Left colon (tissue), 2 donors: ENCODE data around the gene CCDC88B. TPM values are rescaled to one million over a fixed set of nuclear protein-coding genes. Genes with fewer than 3 reads are reported as not detected.
A peak's percentile ranks its signal among the peaks of the same experiment; 100 is the strongest.

Experiments
- ATAC-seq: fragments of 200-7000 bp; cut with Tn5 transposase; one replicate; pipeline ENCODE4 v1.9.1; 2020; ENCODE audit warnings: mild to moderate bottlenecking, moderate library complexity
- DNase-seq, 2 donors: peaks; one replicate each; pipeline ENCODE4 v3.0.0-alpha.2; 2020
- intact Hi-C, 2 donors: fragments of 100-400 bp; cut with DNase I in 1 of 2; cut with micrococcal nuclease in 1 of 2; formaldehyde crosslinking; loops; one replicate each; pipeline versions ENCODE4 v1.11.2 to v1.14.0; 2022; cut with DNase I, micrococcal nuclease
- microRNA-seq, 2 donors: library from miRNA; unstranded; fragments of <30 nt; microRNA quantifications; one replicate each; pipeline versions ENCODE4 v1.1.0 to v1.2.0, GENCODE V29; 2020
- total RNA-seq, 2 donors: library from RNA; stranded (reverse); fragmentation: NEBNext Ultra II Directional; extraction: Animal tissue kit (Norgen Biotek cat#: 25700); gene quantifications; one replicate each; pipeline ENCODE4 v1.2.1, GENCODE V29; 2021
- donor health status: DM: no; HTN: no; CAD: no.
- donor health status: DM: yes; HTN: yes; CAD: no.

CCDC88B gene
- total RNA-seq, 2 donors from 2014 or later = 21.6 to 28.8 TPM

DNA sequence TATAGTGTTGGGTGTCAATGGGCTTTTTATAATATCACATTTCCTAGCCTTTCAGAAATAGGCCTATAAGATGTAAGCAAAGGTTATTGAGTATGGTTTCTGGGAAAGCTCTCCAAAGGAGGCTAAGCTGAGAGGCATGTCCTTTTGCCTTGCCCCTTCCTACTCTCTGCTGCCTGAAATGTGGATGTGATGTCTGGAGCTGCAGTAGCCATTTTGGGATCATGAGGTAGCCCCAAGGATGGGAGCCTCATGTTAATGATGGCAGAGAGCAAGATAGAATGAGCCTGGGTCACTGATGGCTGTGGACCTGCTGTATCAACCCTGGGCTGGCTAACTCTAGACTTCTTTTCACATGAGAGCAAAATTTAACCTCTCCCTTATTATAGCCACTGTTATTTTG lies 47.9 kb downstream of the CCDC88B start:
- intact Hi-C loops = no loop called here
- DNase-seq = no peak
- ATAC-seq = no peak

DNA sequence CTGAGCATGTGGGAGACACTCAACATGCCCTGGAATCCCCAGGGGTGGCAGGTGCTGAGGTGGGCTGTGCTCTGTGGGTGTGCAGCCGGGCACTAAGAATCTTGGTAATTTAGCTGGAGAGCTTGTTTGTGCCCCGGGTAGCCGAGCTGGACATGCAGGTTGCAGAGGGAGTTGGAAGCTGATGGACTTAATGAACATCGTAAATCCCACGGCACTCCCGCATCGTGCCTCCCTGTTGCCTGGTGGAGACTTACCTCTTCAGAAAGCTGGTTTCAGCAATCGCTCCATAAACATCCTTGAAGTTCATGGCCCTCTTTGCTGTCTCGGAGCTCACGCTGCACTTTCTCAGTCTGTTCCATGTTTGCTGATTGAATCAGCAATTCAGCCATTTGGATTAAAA lies 48.9 kb downstream of the CCDC88B start:
- no peak for ATAC-seq
- no peak for DNase-seq
- intact Hi-C loops = no loop called here

DNA sequence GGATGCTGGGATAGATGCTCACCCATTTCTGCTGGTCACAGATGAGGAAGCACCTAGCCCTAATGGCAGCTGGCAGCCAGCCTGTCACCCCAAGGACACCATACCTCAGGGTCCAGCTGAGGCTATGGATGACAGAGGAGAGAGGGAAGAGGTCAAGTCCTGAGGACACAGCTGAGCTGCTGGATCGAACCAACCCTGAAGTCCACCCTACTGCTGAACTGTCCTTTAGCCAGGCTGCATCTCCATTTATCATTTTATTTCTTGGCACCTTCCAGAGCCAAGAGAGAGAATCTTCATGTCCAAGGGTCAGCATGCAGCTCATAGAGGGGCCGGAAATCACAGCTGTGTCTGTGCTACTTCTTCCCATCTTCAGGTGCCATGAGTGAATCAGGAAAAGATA lies 49.8 kb downstream of the CCDC88B start:
- DNase-seq = no peak
- no peak for ATAC-seq
- intact Hi-C loops = no loop called here

DNA sequence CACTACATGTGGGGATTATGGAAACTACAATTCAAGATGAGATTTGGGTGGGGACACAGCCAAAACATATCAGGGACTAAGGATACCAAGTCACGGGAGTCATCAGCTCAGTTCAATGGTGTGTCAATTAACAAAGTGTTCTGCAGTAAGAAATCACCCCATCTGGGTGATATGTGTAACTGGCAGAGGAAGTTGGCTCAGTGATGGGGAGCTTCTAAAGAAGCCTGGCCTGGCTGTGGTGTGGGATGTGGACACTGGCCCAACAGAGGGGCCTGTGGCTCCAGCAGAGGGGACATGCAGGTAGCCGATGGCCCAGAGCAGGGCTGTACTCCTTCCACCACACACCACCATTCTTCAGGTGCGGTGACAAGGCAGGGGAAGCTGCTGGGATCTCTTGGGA lies 50.6 kb downstream of the CCDC88B start:
- intact Hi-C loops = no loop called here
- DNase-seq = no peak
- no peak for ATAC-seq

DNA sequence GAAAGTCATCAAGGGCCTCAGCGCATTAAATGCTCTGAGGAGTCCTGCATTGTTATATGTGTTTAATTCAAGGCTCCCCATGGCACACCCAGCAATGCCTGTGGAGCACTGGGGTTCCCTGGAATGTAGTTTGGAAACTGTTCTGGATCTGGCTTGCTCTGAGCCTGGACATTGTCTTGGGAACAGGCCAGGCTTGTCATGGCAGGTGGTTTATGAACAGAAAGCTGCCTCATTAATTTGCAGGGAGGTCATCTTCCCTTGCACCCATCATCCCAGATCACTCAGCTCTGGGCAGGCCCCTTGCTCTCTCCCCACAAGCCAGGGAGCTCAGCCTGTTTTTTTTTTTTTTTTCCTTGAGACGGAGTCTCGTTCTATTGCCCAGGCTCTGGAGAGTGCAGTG lies 51.8 kb downstream of the CCDC88B start:
- DNase-seq (no peak), ATAC-seq (no peak)
- intact Hi-C loops = no loop called here

DNA sequence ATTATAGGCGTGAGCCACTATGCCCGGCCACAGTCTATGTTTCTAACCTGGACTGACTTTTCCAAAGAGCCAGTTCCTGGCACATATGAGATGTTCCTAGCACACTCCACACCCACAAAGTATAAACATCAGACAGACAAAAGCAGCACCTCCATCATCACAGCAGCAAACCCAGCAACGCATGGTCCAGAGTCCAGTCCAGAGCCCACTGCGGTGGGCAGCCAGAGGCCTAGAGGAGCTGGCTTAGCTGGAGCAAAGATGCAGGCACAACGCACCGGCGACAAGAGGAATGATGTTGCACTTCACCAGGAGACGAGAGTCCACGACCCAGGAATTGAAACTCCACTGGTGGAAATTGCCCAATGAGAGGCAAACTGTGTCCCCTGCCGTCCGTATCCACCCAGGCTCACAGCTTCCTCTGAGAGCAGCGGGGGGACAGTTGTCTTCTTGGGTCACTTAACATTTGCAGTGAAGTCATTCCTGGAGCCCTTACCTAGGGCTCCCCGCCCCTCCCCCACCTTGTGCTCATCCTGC lies 55.6 kb downstream of the CCDC88B start:
- intact Hi-C loops = no loop called here
- ATAC-seq (no peak), DNase-seq (peak in 1 of 2 donors; percentile 23)

DNA sequence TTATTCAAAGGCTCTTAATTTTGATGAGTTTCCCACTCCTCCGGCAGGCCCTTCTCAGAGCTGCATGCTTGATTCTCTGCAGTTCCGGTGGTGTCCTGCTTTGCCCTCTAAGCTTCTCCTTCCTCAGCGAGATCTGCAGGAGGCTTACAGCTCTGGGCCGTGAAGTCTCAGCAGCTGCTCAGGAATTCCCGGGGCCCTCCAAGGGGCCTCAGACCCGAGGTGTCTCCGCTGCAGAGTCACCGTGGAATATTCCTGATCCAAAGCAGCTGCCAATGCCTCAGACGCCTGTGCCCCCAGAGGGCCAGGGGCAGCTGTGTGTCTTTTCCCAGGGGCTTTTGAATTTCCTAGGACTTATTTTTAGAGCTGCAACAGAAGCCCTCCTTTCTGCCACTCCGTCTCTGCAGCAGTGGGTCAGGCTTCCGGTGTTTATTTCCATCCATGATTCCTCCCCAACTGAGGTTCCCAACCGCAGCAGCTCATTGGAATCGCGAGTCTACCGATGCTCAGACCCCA lies 56.1 kb downstream of the CCDC88B start:
- intact Hi-C loops = no loop called here
- DNase-seq = no peak
- no peak for ATAC-seq

DNA sequence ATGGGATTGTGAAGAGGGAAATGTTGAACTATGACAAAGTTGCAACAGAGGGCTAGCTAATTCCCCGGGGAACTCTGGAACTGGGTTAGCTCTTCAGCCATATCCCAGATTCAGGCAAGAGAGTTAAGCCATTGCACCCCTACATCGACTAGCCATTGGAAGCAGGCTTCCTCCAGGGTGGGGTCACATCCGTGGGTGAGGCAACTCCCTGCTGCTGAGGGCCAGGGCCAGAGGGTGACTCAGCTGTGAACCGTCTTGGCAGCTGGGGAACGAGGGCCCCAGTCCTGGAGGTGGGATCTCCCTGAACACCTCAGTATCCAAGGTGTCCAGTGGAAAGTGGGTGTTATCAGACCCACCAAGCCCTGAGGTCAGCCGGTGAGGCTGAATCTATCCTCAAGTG lies 60.1 kb downstream of the CCDC88B start:
- ATAC-seq (peak; percentile 52), DNase-seq (no peak)
- intact Hi-C loops = no loop called here

DNA sequence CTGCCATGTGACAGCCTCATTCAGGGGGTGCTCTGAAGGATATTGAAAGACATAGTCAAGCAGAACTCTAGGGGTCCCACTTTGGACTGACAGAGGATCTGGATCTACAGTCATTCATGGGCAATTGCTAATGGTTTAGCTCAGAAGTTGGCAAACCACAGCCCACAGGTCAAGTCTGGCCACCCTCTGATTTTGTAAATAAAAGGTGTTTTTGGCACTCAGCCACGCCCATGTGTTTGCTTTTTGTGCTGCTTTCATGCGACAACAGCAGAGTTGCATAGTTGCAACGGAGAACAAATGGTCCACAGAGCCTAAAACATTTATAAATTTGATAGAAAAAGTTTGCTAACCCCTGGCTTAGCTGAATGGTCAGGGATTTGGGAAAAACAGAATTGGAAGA lies 60.7 kb downstream of the CCDC88B start:
- DNase-seq (no peak), ATAC-seq (no peak)
- intact Hi-C loops = no loop called here

DNA sequence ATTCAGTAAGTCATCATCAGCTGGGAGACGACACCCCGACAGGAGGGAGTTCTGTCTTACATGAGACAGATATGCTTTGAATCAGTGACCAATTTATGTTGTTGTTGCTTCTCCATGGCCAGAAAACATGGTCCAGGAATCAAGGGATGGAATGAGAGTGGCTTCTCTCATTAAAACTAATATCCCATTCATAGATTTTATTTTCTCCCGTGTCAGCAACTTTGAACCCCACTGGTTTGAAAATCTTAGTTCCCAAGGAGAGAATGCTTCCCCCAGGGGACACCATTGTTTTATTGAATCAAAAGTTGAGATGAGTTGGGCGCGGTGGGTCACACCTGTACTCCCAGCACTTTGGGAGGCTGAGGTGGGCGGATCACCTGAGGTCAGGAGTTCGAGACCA lies 61.8 kb downstream of the CCDC88B start:
- DNase-seq (no peak), ATAC-seq (no peak)
- intact Hi-C loops = no loop called here

DNA sequence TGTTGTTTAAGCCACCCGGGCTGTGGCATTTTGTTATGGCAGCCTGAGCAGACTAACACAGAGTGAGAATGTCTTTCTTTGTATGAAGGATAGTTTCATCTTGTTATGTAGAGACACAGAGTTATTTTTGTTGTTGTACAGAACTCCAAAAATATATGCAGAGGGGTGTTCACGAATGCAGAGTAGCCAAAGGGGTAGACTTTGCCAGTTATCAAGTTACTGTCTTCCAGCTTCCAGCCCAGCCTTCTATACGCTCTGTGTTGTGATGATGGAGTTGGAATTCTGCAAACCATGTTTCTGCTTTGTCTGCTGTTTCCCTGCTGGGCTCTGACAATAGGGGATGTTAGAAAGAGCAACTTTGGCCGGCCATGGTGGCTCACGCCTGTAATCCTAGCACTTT lies 63.1 kb downstream of the CCDC88B start:
- intact Hi-C loops = no loop called here
- ATAC-seq = no peak
- no peak for DNase-seq

DNA sequence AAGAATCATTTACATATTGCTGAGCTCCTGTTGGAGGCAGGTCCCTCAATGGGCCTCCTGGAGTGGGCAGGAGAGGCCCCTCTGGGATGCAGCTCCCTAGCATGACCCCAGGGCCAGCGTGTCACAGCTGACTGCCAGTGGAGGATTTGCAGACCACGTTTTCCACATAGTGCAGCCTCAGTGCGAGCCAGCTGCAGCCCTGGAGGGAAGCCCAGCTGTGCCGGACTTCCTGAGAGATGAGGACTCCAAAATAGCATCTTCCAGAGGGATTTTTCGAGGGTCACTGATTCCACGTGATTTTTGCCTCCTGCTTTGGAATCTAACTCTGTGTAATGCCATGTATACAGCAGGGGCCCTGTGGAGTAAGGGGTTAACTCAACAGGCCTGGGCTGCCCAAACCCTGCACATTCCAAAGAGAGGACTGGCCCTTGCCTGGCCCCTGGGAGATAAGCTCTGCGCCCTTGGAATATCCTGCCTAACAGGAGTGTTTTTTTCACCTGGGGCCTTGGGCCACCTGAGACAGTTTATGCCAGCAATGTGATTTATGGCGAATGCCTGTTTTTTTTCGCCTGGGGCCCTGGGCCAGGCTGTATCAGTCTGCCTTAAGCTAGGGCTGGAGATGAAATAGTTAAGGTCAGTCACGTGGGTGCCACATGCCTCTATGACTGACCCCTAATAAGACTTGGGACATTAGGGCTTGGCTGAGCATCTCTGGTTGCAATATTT lies 66.4 kb downstream of the CCDC88B start:
- DNase-seq = peak; percentile 28 to 30
- ATAC-seq = no peak
- intact Hi-C loops = no loop called here

Small RNA genes lying within 50 kb of the gene (microRNA-seq; reads per million reads assigned to microRNA genes)
- gene MIR1237 (4.3 to 6.8 reads per million in 2 donors), gene MIR7155 (0 to 1.4 reads per million in 2 donors)

Other genes with a start within 250 kb of the CCDC88B start
- gene MACROD1, start 174.1 kb upstream of the CCDC88B start, total RNA-seq = 10 to 100 TPM; 31.6 to 47.0 TPM
- gene STIP1, start 154.0 kb upstream of the CCDC88B start, total RNA-seq = 10 to 100 TPM; 61.2 to 75.1 TPM
- 10 to 100 TPM; 16.1 to 21.7 TPM for gene FERMT3, start 133.5 kb upstream of the CCDC88B start, total RNA-seq
- gene TRPT1, start 114.0 kb upstream of the CCDC88B start, total RNA-seq = 10 to 100 TPM; 58.5 to 74.6 TPM
- 100 to 1,000 TPM; 116 to 154 TPM for gene NUDT22, start 113.9 kb upstream of the CCDC88B start, total RNA-seq
- gene DNAJC4, start 109.7 kb upstream of the CCDC88B start, total RNA-seq = 10 to 100 TPM; 54.8 to 60.6 TPM
- gene VEGFB, start 105.6 kb upstream of the CCDC88B start, total RNA-seq = 10 to 100 TPM; 40.8 to 68.8 TPM
- gene FKBP2, start 99.1 kb upstream of the CCDC88B start, total RNA-seq = 100 to 1,000 TPM in 1 of 2 donors, 10 to 100 TPM in 1; 78.5 to 104 TPM
- 100 to 1,000 TPM in 1 of 2 donors, 10 to 100 TPM in 1; 96.2 to 147 TPM for gene PPP1R14B, start 93.3 kb upstream of the CCDC88B start, total RNA-seq
- 10 to 100 TPM; 69.9 to 92.2 TPM for gene PLCB3, start 88.7 kb upstream of the CCDC88B start, total RNA-seq
- gene BAD, start 55.5 kb upstream of the CCDC88B start, total RNA-seq = 10 to 100 TPM; 83.9 to 90.0 TPM
- gene GPR137, start 54.4 kb upstream of the CCDC88B start, total RNA-seq = 10 to 100 TPM; 31.2 to 37.3 TPM
- gene KCNK4, start 48.9 kb upstream of the CCDC88B start, total RNA-seq = not detected
- gene CATSPERZ, start 39.8 kb upstream of the CCDC88B start, total RNA-seq = under 1 TPM; 0.43 to 0.98 TPM
- gene ESRRA, start 34.7 kb upstream of the CCDC88B start, total RNA-seq = 100 to 1,000 TPM; 185 to 212 TPM
- gene TRMT112, start 22.6 kb upstream of the CCDC88B start, total RNA-seq = 10 to 100 TPM; 60.6 to 67.5 TPM
- gene PRDX5, start 22.1 kb upstream of the CCDC88B start, total RNA-seq = 100 to 1,000 TPM; 272 to 327 TPM
- 10 to 100 TPM; 30.4 to 42.6 TPM for gene RPS6KA4, start 19.0 kb downstream of the CCDC88B start, total RNA-seq
- under 1 TPM; 0.15 to 0.31 TPM for gene SLC22A11, start 215.7 kb downstream of the CCDC88B start, total RNA-seq